Gastrocnemius medialis (tissue), 4 donors: ENCODE results near the gene ARMS2. TPM values are rescaled to one million over a fixed set of nuclear protein-coding genes. Genes with fewer than 3 reads are reported as not detected.
A peak's percentile ranks its signal among the peaks of the same experiment; 100 is the strongest.

ENCODE experiments used
- ATAC-seq, 2 donors: fragments of 150-250 bp; one replicate each; pipeline ENCODE4 v1.9.1; 2016
- DNase-seq, 2 donors: peaks; one replicate each; pipeline ENCODE4 v3.0.0-alpha.2; 2019
- H3K27ac ChIP-seq, 4 donors: fragments of 200-600 bp; sonication (generic); 1 replicate in 1 of 4; 2 replicates in 3 of 4; pipeline ENCODE4 v1.5.1; 2016 to 2018; ENCODE audit warnings: mild to moderate bottlenecking in 2 of 4, moderate library complexity in 1 of 4
- H3K27me3 ChIP-seq, 3 donors: fragments of 200-600 bp; sonication (generic) in 2 of 3; 1 replicate in 1 of 3; 2 replicates in 2 of 3; pipeline versions ENCODE4 v1.5.1 to v1.6.0; 2016 to 2019; ENCODE audit warnings: mild to moderate bottlenecking in 1 of 3, moderate library complexity in 1 of 3
- H3K36me3 ChIP-seq, 2 donors: fragments of 200-600 bp; sonication (generic) in 1 of 2; one replicate each; pipeline ENCODE4 v1.5.1; 2017 to 2018
- H3K4me1 ChIP-seq, 2 donors: fragments of 200-600 bp; sonication (generic) in 1 of 2; one replicate each; pipeline ENCODE4 v1.5.1; 2016 to 2017; ENCODE audit warnings: mild to moderate bottlenecking in 2 of 2
- H3K4me3 ChIP-seq, 4 donors: fragments of 200-600 bp; sonication (generic) in 3 of 4; 1 replicate in 1 of 4; 2 replicates in 3 of 4; pipeline ENCODE4 v1.5.1; 2016 to 2019; ENCODE audit warnings: mild to moderate bottlenecking in 2 of 4
- H3K9me3 ChIP-seq, 3 donors: fragments of 200-600 bp; sonication (generic) in 2 of 3; 1 replicate in 1 of 3; 2 replicates in 2 of 3; pipeline ENCODE4 v1.5.1; 2016 to 2019
- POLR2A ChIP-seq, 2 donors: fragments of 450-650 bp; IDR thresholded peaks; one replicate each; pipeline ENCODE4 v1.6.1; 2017; ENCODE audit warnings: antibody characterized with exemption in 2 of 2, mild to moderate bottlenecking in 2 of 2, moderate library complexity in 2 of 2
- in situ Hi-C, 4 donors: fragments of 200-750 bp; cut with MboI; loops; one replicate each; pipeline versions ENCODE4 v1.15.0 to v1.8.0; 2017; ENCODE audit warnings: low sequenced_read_pairs in 4 of 4
- intact Hi-C: fragments of 100-400 bp; cut with DNase I; formaldehyde crosslinking; loops from one replicate; pipeline ENCODE4 v1.15.1; 2023; ENCODE audit warnings: low total_unique reads
- total RNA-seq, 4 donors: library from RNA; depleted of rRNA; stranded (reverse); fragments of >200 nt; gene quantifications; one replicate each; pipeline versions ENCODE4 v1.1.0 to v1.2.3, GENCODE V29; 2016
- TF ChIP-seq, protein P1 (sequence below), 5 experiments: fragments of 450-650 bp in 3 of 5; fragments of 200-600 bp in 2 of 5; sonication (generic) in 2 of 5; IDR thresholded peaks in 4 of 5; conservative IDR thresholded peaks in 1 of 5; 1 replicate in 4 of 5; 2 replicates in 1 of 5; pipeline ENCODE4 v1.5.1; 2016 to 2019; ENCODE audit warnings: antibody characterized with exemption in 5 of 5, mild to moderate bottlenecking in 3 of 5, moderate library complexity in 3 of 5

The ARMS2 gene
- total RNA-seq, 4 donors from 2014 or later: not detected

DNA sequence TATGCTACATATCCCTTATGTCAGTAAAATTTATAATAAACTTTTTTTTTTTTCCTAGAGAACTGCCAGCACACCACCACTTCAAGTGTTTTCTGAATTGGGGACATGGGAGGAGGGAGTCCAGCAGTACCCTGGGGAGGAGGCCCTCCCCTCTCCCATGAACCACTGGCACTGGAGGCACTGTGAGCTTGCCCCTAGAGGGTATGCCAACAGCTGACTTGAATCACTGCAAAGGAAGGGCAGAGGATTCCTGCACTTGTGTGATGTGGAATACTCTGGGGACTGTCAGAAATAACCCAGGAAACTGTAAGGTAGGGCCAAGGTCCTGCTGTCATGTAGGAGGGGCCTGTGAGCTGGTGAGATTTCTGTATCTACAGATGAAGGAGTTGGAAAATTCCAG, 8.5 kb upstream of the ARMS2 start:
- intact Hi-C loops (no loop called here), in situ Hi-C loops (loop anchor here in 1 of 4 donors (25.0 kb wide), 1 partner anchor 116 kb away; the partner anchor contains the start of gene DMBT1)
- H3K4me1 ChIP-seq: peaks cover 25 to 27% of the 10 kb centered on the region in 2 donors
- no peaks in the 10 kb centered on the region for H3K36me3 ChIP-seq
- no peaks in the 10 kb centered on the region for H3K27me3 ChIP-seq
- no peak for ATAC-seq
- no peak overlapping the region for H3K4me3 ChIP-seq
- DNase-seq: no peak
- H3K27ac ChIP-seq: no peak overlapping the region
- H3K9me3 ChIP-seq: no peaks in the 10 kb centered on the region
- TF ChIP-seq, protein P1, sequence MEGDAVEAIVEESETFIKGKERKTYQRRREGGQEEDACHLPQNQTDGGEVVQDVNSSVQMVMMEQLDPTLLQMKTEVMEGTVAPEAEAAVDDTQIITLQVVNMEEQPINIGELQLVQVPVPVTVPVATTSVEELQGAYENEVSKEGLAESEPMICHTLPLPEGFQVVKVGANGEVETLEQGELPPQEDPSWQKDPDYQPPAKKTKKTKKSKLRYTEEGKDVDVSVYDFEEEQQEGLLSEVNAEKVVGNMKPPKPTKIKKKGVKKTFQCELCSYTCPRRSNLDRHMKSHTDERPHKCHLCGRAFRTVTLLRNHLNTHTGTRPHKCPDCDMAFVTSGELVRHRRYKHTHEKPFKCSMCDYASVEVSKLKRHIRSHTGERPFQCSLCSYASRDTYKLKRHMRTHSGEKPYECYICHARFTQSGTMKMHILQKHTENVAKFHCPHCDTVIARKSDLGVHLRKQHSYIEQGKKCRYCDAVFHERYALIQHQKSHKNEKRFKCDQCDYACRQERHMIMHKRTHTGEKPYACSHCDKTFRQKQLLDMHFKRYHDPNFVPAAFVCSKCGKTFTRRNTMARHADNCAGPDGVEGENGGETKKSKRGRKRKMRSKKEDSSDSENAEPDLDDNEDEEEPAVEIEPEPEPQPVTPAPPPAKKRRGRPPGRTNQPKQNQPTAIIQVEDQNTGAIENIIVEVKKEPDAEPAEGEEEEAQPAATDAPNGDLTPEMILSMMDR (IDR thresholded peaks at IDR 0.05 in 4 of 5, conservative IDR thresholded peaks at IDR 0.05 in 1 of 5): no peak
- no peak for TF ChIP-seq POLR2A (IDR thresholded peaks at IDR 0.05)

DNA sequence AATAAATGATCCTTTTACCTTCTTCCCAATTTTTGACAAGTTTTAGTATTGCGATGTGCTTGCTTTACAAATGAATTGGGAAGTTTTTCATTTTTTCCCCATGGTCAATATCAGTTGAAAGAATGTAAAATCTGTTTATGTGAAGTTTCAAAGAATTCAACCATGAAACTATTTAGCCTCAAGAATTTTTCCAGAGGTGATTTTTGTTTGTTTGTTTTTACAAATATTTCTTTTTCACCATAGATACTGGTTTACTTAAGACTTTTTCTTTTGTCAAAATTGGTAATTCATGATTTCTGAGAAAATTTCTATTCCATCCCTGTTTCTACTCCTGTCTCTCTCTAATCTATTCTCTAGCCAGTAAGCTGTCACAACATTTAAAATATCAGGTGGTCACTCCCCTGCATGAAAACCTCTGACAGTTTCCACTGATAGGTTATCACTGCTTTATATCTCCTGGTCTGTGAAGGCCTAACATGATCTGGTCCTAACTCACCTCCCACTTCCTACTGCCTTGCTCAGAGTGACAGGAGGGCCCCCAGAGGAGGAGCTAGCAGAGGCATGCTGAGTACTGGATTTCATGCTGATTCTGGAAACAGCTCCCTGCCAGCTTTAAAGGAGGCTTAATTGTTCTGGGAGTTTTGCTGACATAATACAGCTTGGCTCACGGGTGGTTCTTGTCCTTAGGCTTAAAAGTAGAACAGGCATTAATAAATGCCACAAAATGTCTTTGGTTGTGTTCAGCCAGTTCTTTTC, 7.6 kb upstream of the ARMS2 start:
- no peaks in the 10 kb centered on the region for H3K9me3 ChIP-seq
- in situ Hi-C loops (loop anchor here in 1 of 4 donors (25.0 kb wide), 1 partner anchor 115 kb away; the partner anchor contains the start of gene DMBT1), intact Hi-C loops (no loop called here)
- DNase-seq (no peak), ATAC-seq (peak in 1 of 2 donors; percentile 39)
- H3K27me3 ChIP-seq: no peaks in the 10 kb centered on the region
- H3K27ac ChIP-seq: no peak overlapping the region
- TF ChIP-seq, protein P1 (IDR thresholded peaks at IDR 0.05 in 4 of 5, conservative IDR thresholded peaks at IDR 0.05 in 1 of 5): no peak
- TF ChIP-seq POLR2A (IDR thresholded peaks at IDR 0.05): no peak
- no peak overlapping the region for H3K4me3 ChIP-seq
- peaks cover 25 to 27% of the 10 kb centered on the region in 2 donors for H3K4me1 ChIP-seq
- H3K36me3 ChIP-seq: no peaks in the 10 kb centered on the region

DNA sequence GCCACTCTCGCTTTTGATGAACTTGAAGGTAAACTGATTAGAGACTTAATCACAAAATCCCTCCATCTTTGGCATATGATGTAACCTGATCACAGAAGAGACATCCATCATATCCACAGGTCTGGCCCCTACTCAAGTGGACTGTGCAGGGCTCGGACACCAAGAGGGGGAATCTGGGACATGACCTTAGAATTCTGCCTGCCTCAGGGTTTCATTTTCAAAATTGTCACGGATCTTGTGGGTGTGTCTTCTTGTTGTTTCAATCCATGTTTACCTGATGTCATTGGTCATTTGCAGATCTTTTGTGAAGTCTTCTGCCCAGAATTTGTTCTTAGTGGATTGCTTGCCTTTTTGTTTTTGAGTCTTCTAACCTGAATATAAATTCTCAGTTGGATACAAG, 5.9 kb upstream of the ARMS2 start:
- intact Hi-C loops (no loop called here), in situ Hi-C loops (loop anchor here in 1 of 4 donors (25.0 kb wide), 1 partner anchor 114 kb away; the partner anchor contains the start of gene DMBT1)
- H3K36me3 ChIP-seq: no peaks in the 10 kb centered on the region
- peaks cover 25 to 27% of the 10 kb centered on the region in 2 donors for H3K4me1 ChIP-seq
- H3K27me3 ChIP-seq: no peaks in the 10 kb centered on the region
- ATAC-seq (no peak), DNase-seq (no peak)
- H3K4me3 ChIP-seq: no peak overlapping the region
- H3K9me3 ChIP-seq: no peaks in the 10 kb centered on the region
- no peak for TF ChIP-seq POLR2A (IDR thresholded peaks at IDR 0.05)
- TF ChIP-seq, protein P1 (IDR thresholded peaks at IDR 0.05 in 4 of 5, conservative IDR thresholded peaks at IDR 0.05 in 1 of 5): no peak
- H3K27ac ChIP-seq: no peak overlapping the region

GRCh38 chr10:122449153-122449552, 5.3 kb upstream of the ARMS2 start:
- Histone ChIP-seq H3K27me3 (no peaks in the 10 kb centered on the region), H3K27ac (no peak overlapping the region), H3K36me3 (no peaks in the 10 kb centered on the region), H3K4me1 (peaks cover 25 to 27% of the 10 kb centered on the region in 2 donors), H3K9me3 (no peaks in the 10 kb centered on the region), H3K4me3 (no peak overlapping the region)
- in situ Hi-C loops (loop anchor here in 1 of 4 donors (25.0 kb wide), 1 partner anchor 113 kb away; the partner anchor contains the start of gene DMBT1), intact Hi-C loops (no loop called here)
- TF ChIP-seq, protein P1 (IDR thresholded peaks at IDR 0.05 in 4 of 5, conservative IDR thresholded peaks at IDR 0.05 in 1 of 5): no peak
- TF ChIP-seq POLR2A (IDR thresholded peaks at IDR 0.05): no peak
- ATAC-seq (no peak), DNase-seq (no peak)
